ENCODE results near the gene SPIRE2. TPM values are rescaled to one million over a fixed set of nuclear protein-coding genes. Genes with fewer than 3 reads are reported as not detected.
A peak's percentile ranks its signal among the peaks of the same experiment; 100 is the strongest.

Gene SPIRE2
- total and polyA plus RNA-seq, 2 of the 13 experiments (the other 11 are each of a cell fraction or from before 2014, with no cell fraction given), result 13.3 to 37.5 TPM

DNA sequence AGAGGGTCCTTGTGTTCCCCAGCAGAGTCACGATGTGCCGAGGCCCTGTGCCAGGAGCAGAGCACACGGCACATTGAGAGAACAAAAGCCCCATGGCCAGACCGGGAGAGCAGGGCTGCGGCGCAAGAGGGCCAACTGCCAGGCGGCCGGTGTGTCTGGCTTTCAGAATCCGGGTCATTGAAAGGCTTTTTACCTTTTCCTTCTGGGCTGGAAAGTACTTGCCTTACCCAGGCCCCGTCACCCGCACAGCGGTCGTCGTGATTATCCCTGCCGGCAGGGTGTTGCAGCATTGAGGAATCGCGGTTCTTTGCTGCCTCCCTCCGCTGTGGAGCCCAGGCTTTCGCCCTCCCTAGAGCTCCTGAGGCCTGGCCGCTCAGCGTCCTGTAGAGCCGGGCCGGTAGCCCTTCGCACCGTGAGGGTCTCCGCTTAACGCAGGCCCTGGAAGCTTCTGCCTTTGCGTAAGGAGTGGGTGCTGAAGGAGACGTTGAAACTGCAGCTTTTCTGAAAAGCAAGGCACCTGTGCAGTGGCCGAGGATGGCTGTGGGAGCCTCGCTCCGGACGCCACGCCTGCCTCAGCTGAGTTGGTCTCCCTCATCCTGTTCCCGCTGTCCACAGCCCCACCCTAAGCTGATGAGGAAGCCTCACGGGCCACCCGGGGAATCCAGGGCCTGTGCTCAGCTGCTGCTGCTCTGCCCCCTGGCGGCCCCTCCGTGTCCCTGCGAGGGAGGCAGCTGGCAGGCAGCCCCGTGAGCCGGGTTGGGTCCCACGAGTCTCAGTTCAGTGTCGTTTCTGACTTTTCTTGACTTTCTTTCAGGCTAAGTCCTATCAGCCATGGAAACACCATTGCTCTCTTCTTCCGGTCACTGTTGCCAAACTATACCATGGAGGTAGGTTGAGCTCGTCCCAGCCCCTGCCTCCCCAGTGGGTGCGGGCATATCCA is 81.8 kb downstream of the SPIRE2 start (continued):
- TF ChIP-seq, protein P1, sequence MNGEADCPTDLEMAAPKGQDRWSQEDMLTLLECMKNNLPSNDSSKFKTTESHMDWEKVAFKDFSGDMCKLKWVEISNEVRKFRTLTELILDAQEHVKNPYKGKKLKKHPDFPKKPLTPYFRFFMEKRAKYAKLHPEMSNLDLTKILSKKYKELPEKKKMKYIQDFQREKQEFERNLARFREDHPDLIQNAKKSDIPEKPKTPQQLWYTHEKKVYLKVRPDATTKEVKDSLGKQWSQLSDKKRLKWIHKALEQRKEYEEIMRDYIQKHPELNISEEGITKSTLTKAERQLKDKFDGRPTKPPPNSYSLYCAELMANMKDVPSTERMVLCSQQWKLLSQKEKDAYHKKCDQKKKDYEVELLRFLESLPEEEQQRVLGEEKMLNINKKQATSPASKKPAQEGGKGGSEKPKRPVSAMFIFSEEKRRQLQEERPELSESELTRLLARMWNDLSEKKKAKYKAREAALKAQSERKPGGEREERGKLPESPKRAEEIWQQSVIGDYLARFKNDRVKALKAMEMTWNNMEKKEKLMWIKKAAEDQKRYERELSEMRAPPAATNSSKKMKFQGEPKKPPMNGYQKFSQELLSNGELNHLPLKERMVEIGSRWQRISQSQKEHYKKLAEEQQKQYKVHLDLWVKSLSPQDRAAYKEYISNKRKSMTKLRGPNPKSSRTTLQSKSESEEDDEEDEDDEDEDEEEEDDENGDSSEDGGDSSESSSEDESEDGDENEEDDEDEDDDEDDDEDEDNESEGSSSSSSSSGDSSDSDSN (CRISPR knock-in tag; IDR thresholded peaks at IDR 0.05), result peak; percentile 51; the same call in 1 of the 2 replicates
- TF ChIP-seq SIX1 (CRISPR knock-in tag; IDR thresholded peaks at IDR 0.05; ENCODE audit: borderline replicate concordance) (no peak), AHR (CRISPR knock-in tag; IDR thresholded peaks at IDR 0.05) (0 out of 2 replicates have a peak, but pooled peaks have one; percentile 28), NR2F6 (IDR thresholded peaks at IDR 0.05) (no peak), NR2F6 (CRISPR knock-in tag; IDR thresholded peaks at IDR 0.05) (no peak), LRRFIP1 (CRISPR knock-in tag; conservative IDR thresholded peaks at IDR 0.05) (no peak), ZNF256 (CRISPR knock-in tag; conservative IDR thresholded peaks at IDR 0.05) (no peak), RAD21 (CRISPR knock-in tag; IDR thresholded peaks at IDR 0.05) (peak; percentile 54), ZNF280D (CRISPR knock-in tag; IDR thresholded peaks at IDR 0.05) (no peak), ZNF180 (CRISPR knock-in tag; IDR thresholded peaks at IDR 0.05; ENCODE audit: borderline replicate concordance, low read depth) (no peak), ZFP62 (CRISPR knock-in tag; IDR thresholded peaks at IDR 0.05) (no peak), TRIM24 (CRISPR knock-in tag; IDR thresholded peaks at IDR 0.05) (no peak), TCF7 (IDR thresholded peaks at IDR 0.05; ENCODE audit: low read depth) (no peak), ZFP37 (CRISPR knock-in tag; IDR thresholded peaks at IDR 0.05; ENCODE audit: borderline replicate concordance) (no peak)
- TF ChIP-seq, protein P2, sequence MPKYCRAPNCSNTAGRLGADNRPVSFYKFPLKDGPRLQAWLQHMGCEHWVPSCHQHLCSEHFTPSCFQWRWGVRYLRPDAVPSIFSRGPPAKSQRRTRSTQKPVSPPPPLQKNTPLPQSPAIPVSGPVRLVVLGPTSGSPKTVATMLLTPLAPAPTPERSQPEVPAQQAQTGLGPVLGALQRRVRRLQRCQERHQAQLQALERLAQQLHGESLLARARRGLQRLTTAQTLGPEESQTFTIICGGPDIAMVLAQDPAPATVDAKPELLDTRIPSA (CRISPR knock-in tag; IDR thresholded peaks at IDR 0.05; ENCODE audit: borderline replicate concordance), result no peak
- TF ChIP-seq, protein P3, sequence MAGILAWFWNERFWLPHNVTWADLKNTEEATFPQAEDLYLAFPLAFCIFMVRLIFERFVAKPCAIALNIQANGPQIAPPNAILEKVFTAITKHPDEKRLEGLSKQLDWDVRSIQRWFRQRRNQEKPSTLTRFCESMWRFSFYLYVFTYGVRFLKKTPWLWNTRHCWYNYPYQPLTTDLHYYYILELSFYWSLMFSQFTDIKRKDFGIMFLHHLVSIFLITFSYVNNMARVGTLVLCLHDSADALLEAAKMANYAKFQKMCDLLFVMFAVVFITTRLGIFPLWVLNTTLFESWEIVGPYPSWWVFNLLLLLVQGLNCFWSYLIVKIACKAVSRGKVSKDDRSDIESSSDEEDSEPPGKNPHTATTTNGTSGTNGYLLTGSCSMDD (CRISPR knock-in tag; IDR thresholded peaks at IDR 0.05), result peak; percentile 47; the same call in 1 of the 2 replicates
- TF ChIP-seq, protein P4, sequence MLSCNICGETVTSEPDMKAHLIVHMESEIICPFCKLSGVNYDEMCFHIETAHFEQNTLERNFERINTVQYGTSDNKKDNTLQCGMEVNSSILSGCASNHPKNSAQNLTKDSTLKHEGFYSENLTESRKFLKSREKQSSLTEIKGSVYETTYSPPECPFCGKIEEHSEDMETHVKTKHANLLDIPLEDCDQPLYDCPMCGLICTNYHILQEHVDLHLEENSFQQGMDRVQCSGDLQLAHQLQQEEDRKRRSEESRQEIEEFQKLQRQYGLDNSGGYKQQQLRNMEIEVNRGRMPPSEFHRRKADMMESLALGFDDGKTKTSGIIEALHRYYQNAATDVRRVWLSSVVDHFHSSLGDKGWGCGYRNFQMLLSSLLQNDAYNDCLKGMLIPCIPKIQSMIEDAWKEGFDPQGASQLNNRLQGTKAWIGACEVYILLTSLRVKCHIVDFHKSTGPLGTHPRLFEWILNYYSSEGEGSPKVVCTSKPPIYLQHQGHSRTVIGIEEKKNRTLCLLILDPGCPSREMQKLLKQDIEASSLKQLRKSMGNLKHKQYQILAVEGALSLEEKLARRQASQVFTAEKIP (CRISPR knock-in tag; IDR thresholded peaks at IDR 0.05; ENCODE audit: borderline replicate concordance), result no peak

All from HepG2 (cell line).